GM23338 (cell line): ENCODE data around the gene SMYD3. TPM values are rescaled to one million over a fixed set of nuclear protein-coding genes. Genes with fewer than 3 reads are reported as not detected.

Experiments used
- ATAC-seq: fragments of 200-7000 bp; cut with Tn5 transposase; 3 replicates; pipeline ENCODE4 v1.9.1; 2020
- DNase-seq: peaks from one replicate; pipeline ENCODE4 v3.0.0-alpha.2; 2015; ENCODE audit warnings: low spot score
- H2AFZ ChIP-seq: fragments of 200-600 bp; sonication (generic); 2 replicates; pipeline ENCODE4 v1.8.0; 2016; ENCODE audit warnings: antibody characterized with exemption, mild to moderate bottlenecking, moderate library complexity
- H3F3A ChIP-seq: fragments of 200-600 bp; sonication (generic); replicated peaks from 2 replicates; pipeline ENCODE4 v1.8.0; 2017; ENCODE audit warnings: antibody characterized with exemption, mixed run types, low read depth
- H3K27ac ChIP-seq: fragments of 200-600 bp; sonication (generic); 2 replicates; pipeline ENCODE4 v1.6.1; 2016; ENCODE audit warnings: low read depth
- H3K27me3 ChIP-seq: fragments of 200-600 bp; sonication (generic); 2 replicates; pipeline ENCODE4 v1.8.0; 2016; ENCODE audit warnings: mild to moderate bottlenecking, mixed run types, moderate library complexity; ENCODE audit not compliant: insufficient read depth
- H3K36me3 ChIP-seq: fragments of 200-600 bp; sonication (generic); 2 replicates; pipeline ENCODE4 v1.8.0; 2016; ENCODE audit warnings: mild to moderate bottlenecking; ENCODE audit not compliant: insufficient read depth
- H3K4me1 ChIP-seq: fragments of 200-600 bp; sonication (generic); 2 replicates; pipeline ENCODE4 v1.8.0; 2016; ENCODE audit warnings: mild to moderate bottlenecking, moderate library complexity; ENCODE audit not compliant: insufficient read depth
- H3K4me2 ChIP-seq: fragments of 200-600 bp; sonication (generic); 2 replicates; pipeline ENCODE4 v1.7.1; 2017; ENCODE audit warnings: mixed run types
- H3K4me3 ChIP-seq: fragments of 200-600 bp; sonication (generic); 2 replicates; pipeline ENCODE4 v1.6.1; 2016; ENCODE audit warnings: mixed run types
- H3K79me2 ChIP-seq: fragments of 200-600 bp; sonication (generic); replicated peaks from 2 replicates; pipeline ENCODE4 v1.8.0; 2017; ENCODE audit warnings: mild to moderate bottlenecking; ENCODE audit not compliant: insufficient read depth
- H3K9me2 ChIP-seq: fragments of 200-600 bp; sonication (generic); 2 replicates; pipeline ENCODE4 v1.8.0; 2017; ENCODE audit not compliant: insufficient read depth
- H4K20me1 ChIP-seq: fragments of 200-600 bp; sonication (generic); replicated peaks from 2 replicates; pipeline ENCODE4 v1.8.0; 2017; ENCODE audit warnings: mild to moderate bottlenecking; ENCODE audit not compliant: insufficient read depth
- H3K27ac Mint-ChIP-seq: 2 replicates; pipeline ENCODE4 v1.8.0; 2020; ENCODE audit warnings: inconsistent platforms, mild to moderate bottlenecking, moderate library complexity, mixed read lengths
- H3K27me3 Mint-ChIP-seq: 3 replicates; pipeline ENCODE4 v1.8.0; 2022; ENCODE audit warnings: low read depth, mild to moderate bottlenecking, moderate library complexity, mixed read lengths, inconsistent platforms; ENCODE audit not compliant: insufficient read depth, poor library complexity
- H3K36me3 Mint-ChIP-seq: 3 replicates; pipeline ENCODE4 v1.8.0; 2021; ENCODE audit warnings: low read depth, mild to moderate bottlenecking, inconsistent platforms, moderate library complexity, mixed read lengths
- H3K4me1 Mint-ChIP-seq: 3 replicates; pipeline ENCODE4 v1.8.0; 2020; ENCODE audit warnings: mild to moderate bottlenecking, inconsistent platforms, mixed read lengths
- H3K4me3 Mint-ChIP-seq: 3 replicates; pipeline ENCODE4 v1.8.0; 2021; ENCODE audit warnings: moderate library complexity, mild to moderate bottlenecking, inconsistent platforms, mixed read lengths
- H3K9me3 Mint-ChIP-seq: 3 replicates; pipeline ENCODE4 v1.8.0; 2020; ENCODE audit warnings: moderate library complexity, mild to moderate bottlenecking, inconsistent platforms, mixed read lengths
- EZH2 ChIP-seq: fragments of 200-600 bp; sonication (generic); IDR thresholded peaks from one replicate; pipeline ENCODE4 v1.8.0; 2017; ENCODE audit warnings: antibody characterized with exemption, mild to moderate bottlenecking, low read depth; ENCODE audit not compliant: unreplicated experiment
- EZH2phosphoT487 ChIP-seq: fragments of 200-600 bp; sonication (generic); IDR thresholded peaks from one replicate; pipeline ENCODE4 v1.8.1; 2018; ENCODE audit warnings: antibody characterized with exemption; ENCODE audit not compliant: unreplicated experiment
- POLR2AphosphoS5 ChIP-seq: IDR thresholded peaks from 2 replicates; pipeline ENCODE4 v1.6.1; 2016; ENCODE audit warnings: antibody characterized with exemption, low read depth
- ZNF331 ChIP-seq: fragments of 250-450 bp; sonication (Bioruptor Pico); IDR thresholded peaks from 2 replicates; pipeline ENCODE4 v1.5.0; 2020; ENCODE audit warnings: low read depth, mild to moderate bottlenecking, moderate library complexity
- polyA plus RNA-seq: library from polyadenylated mRNA; unstranded; fragments of >200 nt; fragmentation: Nextera tagmentation; extraction: Ambion mirVana; gene quantifications from 2 replicates; pipeline ENCODE4 v1.2.1, GENCODE V29; 2016
- total RNA-seq: library from RNA; depleted of rRNA; stranded (reverse); fragments of >200 nt; shearing (Covaris generic); gene quantifications from 2 replicates; pipeline ENCODE4 v1.2.3, GENCODE V29; 2014
- TF ChIP-seq, protein P1 (sequence below): IDR thresholded peaks from 2 replicates; pipeline ENCODE4 v1.6.1; 2016; ENCODE audit warnings: antibody characterized with exemption
- TF ChIP-seq, protein P2 (sequence below): fragments of 250-450 bp; sonication (Bioruptor Pico); IDR thresholded peaks from 2 replicates; pipeline ENCODE4 v1.5.0; 2020; ENCODE audit warnings: mild to moderate bottlenecking, moderate library complexity

The SMYD3 gene
- total and polyA plus RNA-seq, 2 experiments from 2014 or later = 31.8 to 34.4 TPM

DNA sequence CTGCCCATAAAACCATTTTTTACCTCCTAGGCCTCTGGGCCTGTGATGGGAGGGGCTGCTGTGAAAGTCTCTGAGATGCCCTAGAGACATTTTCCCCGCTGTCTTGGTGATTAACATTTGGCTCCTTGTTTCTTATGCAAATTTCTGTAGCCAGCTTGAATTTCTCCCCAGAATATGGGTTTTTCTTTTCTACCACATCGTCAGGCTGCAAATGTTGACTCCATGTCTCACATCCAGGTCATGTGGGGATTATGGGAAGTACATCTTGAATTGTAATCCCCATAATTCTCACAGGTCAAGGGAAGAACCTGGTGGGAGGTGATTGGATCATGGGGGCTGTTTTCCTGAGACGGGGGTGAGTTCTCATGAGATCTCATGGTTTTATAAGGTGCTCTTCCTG is 603.2 kb downstream of the SMYD3 start:
- Mint-ChIP-seq H3K27ac (no peak overlapping the region), H3K4me3 (no peak overlapping the region), H3K36me3 (peaks cover 24% of the 10 kb centered on the region), H3K27me3 (no peaks in the 10 kb centered on the region), H3K4me1 (peaks cover 5% of the 10 kb centered on the region; the same call in 1 of the 3 replicates), H3K9me3 (peaks cover 27% of the 10 kb centered on the region)
- H2AFZ ChIP-seq = no peak overlapping the region
- peaks cover 8% of the 10 kb centered on the region; the same call in 1 of the 2 replicates for H3K36me3 ChIP-seq
- H4K20me1 ChIP-seq = no peaks in the 10 kb centered on the region
- H3K27me3 ChIP-seq = no peaks in the 10 kb centered on the region
- H3K79me2 ChIP-seq = no peaks in the 10 kb centered on the region
- H3F3A ChIP-seq = no peaks in the 10 kb centered on the region
- TF ChIP-seq EZH2 (no peak), ZNF331 (CRISPR knock-in tag) (no peak)
- no peaks in the 10 kb centered on the region for H3K4me1 ChIP-seq
- H3K4me3 ChIP-seq = no peak overlapping the region
- H3K27ac ChIP-seq = no peak overlapping the region
- no peak for DNase-seq
- ATAC-seq = no peak
- peaks cover 11% of the 10 kb centered on the region; the same call in 1 of the 2 replicates for H3K9me2 ChIP-seq
- H3K4me2 ChIP-seq = no peak overlapping the region

- H3K4me3 Mint-ChIP-seq = no peak overlapping the region
- no peak overlapping the region for H3K27ac Mint-ChIP-seq
These were observed 605.5 kb downstream of the SMYD3 start for GRCh38 chr1:245901565-245901964.

More at GRCh38 chr1:245901565-245901964, 605.5 kb downstream of the SMYD3 start:
- peaks cover 8% of the 10 kb centered on the region; the same call in 1 of the 2 replicates for H3K36me3 ChIP-seq
- peaks cover 5% of the 10 kb centered on the region; the same call in 1 of the 3 replicates for H3K4me1 Mint-ChIP-seq
- no peaks in the 10 kb centered on the region for H3K4me1 ChIP-seq
- no peaks in the 10 kb centered on the region for H3F3A ChIP-seq
- H3K4me3 ChIP-seq = no peak overlapping the region
- no peak overlapping the region for H2AFZ ChIP-seq
- ATAC-seq (no peak), DNase-seq (no peak)
- no peak overlapping the region for H3K27ac ChIP-seq
- no peaks in the 10 kb centered on the region for H3K79me2 ChIP-seq
- H3K36me3 Mint-ChIP-seq = peaks cover 24% of the 10 kb centered on the region
- H3K27me3 ChIP-seq = no peaks in the 10 kb centered on the region
- H3K4me2 ChIP-seq = no peak overlapping the region
- peaks cover 27% of the 10 kb centered on the region for H3K9me3 Mint-ChIP-seq
- H3K27me3 Mint-ChIP-seq = peaks cover 1% of the 10 kb centered on the region
- TF ChIP-seq, protein P1, sequence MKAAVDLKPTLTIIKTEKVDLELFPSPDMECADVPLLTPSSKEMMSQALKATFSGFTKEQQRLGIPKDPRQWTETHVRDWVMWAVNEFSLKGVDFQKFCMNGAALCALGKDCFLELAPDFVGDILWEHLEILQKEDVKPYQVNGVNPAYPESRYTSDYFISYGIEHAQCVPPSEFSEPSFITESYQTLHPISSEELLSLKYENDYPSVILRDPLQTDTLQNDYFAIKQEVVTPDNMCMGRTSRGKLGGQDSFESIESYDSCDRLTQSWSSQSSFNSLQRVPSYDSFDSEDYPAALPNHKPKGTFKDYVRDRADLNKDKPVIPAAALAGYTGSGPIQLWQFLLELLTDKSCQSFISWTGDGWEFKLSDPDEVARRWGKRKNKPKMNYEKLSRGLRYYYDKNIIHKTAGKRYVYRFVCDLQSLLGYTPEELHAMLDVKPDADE = no peak
- TF ChIP-seq, protein P2, sequence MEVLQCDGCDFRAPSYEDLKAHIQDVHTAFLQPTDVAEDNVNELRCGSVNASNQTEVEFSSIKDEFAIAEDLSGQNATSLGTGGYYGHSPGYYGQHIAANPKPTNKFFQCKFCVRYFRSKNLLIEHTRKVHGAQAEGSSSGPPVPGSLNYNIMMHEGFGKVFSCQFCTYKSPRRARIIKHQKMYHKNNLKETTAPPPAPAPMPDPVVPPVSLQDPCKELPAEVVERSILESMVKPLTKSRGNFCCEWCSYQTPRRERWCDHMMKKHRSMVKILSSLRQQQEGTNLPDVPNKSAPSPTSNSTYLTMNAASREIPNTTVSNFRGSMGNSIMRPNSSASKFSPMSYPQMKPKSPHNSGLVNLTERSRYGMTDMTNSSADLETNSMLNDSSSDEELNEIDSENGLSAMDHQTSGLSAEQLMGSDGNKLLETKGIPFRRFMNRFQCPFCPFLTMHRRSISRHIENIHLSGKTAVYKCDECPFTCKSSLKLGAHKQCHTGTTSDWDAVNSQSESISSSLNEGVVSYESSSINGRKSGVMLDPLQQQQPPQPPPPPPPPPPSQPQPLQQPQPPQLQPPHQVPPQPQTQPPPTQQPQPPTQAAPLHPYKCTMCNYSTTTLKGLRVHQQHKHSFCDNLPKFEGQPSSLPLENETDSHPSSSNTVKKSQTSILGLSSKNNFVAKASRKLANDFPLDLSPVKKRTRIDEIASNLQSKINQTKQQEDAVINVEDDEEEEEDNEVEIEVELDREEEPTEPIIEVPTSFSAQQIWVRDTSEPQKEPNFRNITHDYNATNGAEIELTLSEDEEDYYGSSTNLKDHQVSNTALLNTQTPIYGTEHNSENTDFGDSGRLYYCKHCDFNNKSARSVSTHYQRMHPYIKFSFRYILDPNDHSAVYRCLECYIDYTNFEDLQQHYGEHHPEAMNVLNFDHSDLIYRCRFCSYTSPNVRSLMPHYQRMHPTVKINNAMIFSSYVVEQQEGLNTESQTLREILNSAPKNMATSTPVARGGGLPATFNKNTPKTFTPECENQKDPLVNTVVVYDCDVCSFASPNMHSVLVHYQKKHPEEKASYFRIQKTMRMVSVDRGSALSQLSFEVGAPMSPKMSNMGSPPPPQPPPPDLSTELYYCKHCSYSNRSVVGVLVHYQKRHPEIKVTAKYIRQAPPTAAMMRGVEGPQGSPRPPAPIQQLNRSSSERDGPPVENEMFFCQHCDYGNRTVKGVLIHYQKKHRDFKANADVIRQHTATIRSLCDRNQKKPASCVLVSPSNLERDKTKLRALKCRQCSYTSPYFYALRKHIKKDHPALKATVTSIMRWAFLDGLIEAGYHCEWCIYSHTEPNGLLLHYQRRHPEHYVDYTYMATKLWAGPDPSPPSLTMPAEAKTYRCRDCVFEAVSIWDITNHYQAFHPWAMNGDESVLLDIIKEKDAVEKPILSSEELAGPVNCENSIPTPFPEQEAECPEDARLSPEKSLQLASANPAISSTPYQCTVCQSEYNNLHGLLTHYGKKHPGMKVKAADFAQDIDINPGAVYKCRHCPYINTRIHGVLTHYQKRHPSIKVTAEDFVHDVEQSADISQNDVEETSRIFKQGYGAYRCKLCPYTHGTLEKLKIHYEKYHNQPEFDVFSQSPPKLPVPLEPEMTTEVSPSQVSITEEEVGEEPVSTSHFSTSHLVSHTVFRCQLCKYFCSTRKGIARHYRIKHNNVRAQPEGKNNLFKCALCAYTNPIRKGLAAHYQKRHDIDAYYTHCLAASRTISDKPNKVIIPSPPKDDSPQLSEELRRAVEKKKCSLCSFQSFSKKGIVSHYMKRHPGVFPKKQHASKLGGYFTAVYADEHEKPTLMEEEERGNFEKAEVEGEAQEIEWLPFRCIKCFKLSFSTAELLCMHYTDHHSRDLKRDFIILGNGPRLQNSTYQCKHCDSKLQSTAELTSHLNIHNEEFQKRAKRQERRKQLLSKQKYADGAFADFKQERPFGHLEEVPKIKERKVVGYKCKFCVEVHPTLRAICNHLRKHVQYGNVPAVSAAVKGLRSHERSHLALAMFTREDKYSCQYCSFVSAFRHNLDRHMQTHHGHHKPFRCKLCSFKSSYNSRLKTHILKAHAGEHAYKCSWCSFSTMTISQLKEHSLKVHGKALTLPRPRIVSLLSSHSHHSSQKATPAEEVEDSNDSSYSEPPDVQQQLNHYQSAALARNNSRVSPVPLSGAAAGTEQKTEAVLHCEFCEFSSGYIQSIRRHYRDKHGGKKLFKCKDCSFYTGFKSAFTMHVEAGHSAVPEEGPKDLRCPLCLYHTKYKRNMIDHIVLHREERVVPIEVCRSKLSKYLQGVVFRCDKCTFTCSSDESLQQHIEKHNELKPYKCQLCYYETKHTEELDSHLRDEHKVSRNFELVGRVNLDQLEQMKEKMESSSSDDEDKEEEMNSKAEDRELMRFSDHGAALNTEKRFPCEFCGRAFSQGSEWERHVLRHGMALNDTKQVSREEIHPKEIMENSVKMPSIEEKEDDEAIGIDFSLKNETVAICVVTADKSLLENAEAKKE (CRISPR knock-in tag) = no peak
- TF ChIP-seq EZH2phosphoT487 = no peak
- TF ChIP-seq ZNF331 (CRISPR knock-in tag) = no peak
- no peak for TF ChIP-seq POLR2AphosphoS5
- peaks cover 11% of the 10 kb centered on the region; the same call in 1 of the 2 replicates for H3K9me2 ChIP-seq
- H4K20me1 ChIP-seq = no peaks in the 10 kb centered on the region
